Brain microvascular endothelial cell (primary cell): ENCODE data around the gene DAB2IP.

Experiments
- DNase-seq: peaks from one replicate; pipeline ENCODE4 v3.0.0-alpha.2; 2020
- H3K27ac ChIP-seq: fragments of 250-450 bp; sonication (Bioruptor Pico); 2 replicates; pipeline ENCODE4 v1.5.1; 2020; ENCODE audit warnings: mild to moderate bottlenecking, moderate library complexity
- H3K27me3 ChIP-seq: fragments of 250-450 bp; sonication (Bioruptor Pico); replicated peaks from 2 replicates; pipeline ENCODE4 v1.5.1; 2020; ENCODE audit warnings: mild to moderate bottlenecking
- H3K36me3 ChIP-seq: fragments of 250-450 bp; sonication (Bioruptor Pico); replicated peaks from 2 replicates; pipeline ENCODE4 v1.5.1; 2020; ENCODE audit warnings: mild to moderate bottlenecking
- H3K4me3 ChIP-seq: 2 replicates; pipeline ENCODE4 v1.5.1; 2011; ENCODE audit warnings: low read depth, mild to moderate bottlenecking, control low read depth, low read length, moderate library complexity
- CTCF ChIP-seq: IDR thresholded peaks from 2 replicates; pipeline ENCODE4 v1.5.1; 2011; ENCODE audit warnings: low read depth, mild to moderate bottlenecking, moderate library complexity, low read length, control low read depth, inconsistent platforms; ENCODE audit errors: missing control alignments
- in situ Hi-C: cut with HindIII; loops from 2 replicates; pipeline ENCODE4 v1.10.0; 2017; ENCODE audit warnings: low sequenced_read_pairs, low pct_ligation_motif_present

The DAB2IP gene

GRCh38 chr9:121662891-121663580 lies 11.6 kb downstream of the DAB2IP start:
- TF ChIP-seq CTCF: no peak
- Histone ChIP-seq H3K27me3 (peaks cover 6% of the 10 kb centered on the region), H3K4me3 (no peak overlapping the region), H3K27ac (no peak overlapping the region), H3K36me3 (no peaks in the 10 kb centered on the region)
- in situ Hi-C loops: no loop called here
- DNase-seq: no peak

- DNase-seq: no peak
- no peak overlapping the region for H3K27ac ChIP-seq
- no peaks in the 10 kb centered on the region for H3K36me3 ChIP-seq
- TF ChIP-seq CTCF: no peak
- H3K27me3 ChIP-seq: peaks cover 4% of the 10 kb centered on the region
- no peak overlapping the region for H3K4me3 ChIP-seq
- in situ Hi-C loops: no loop called here
Observed at GRCh38 chr9:121663591-121663990, 12.2 kb downstream of the DAB2IP start.

- Histone ChIP-seq H3K27me3 (no peaks in the 10 kb centered on the region), H3K27ac (no peak overlapping the region), H3K4me3 (no peak overlapping the region), H3K36me3 (no peaks in the 10 kb centered on the region)
- in situ Hi-C loops: no loop called here
- DNase-seq: no peak
- no peak for TF ChIP-seq CTCF
Observed at GRCh38 chr9:121666294-121666693, 14.9 kb downstream of the DAB2IP start.

- no peak for TF ChIP-seq CTCF
- in situ Hi-C loops: no loop called here
Observed at GRCh38 chr9:121667214-121667613, 15.8 kb downstream of the DAB2IP start.

GRCh38 chr9:121667890-121668289 lies 16.5 kb downstream of the DAB2IP start:
- H3K36me3 ChIP-seq: no peaks in the 10 kb centered on the region
- no peak for TF ChIP-seq CTCF
- H3K4me3 ChIP-seq: no peak overlapping the region
- in situ Hi-C loops: no loop called here
- H3K27ac ChIP-seq: no peak overlapping the region
- H3K27me3 ChIP-seq: no peaks in the 10 kb centered on the region
- DNase-seq: no peak

More at GRCh38 chr9:121667214-121667613, 15.8 kb downstream of the DAB2IP start:
- Histone ChIP-seq H3K27me3 (no peaks in the 10 kb centered on the region), H3K27ac (no peak overlapping the region), H3K36me3 (no peaks in the 10 kb centered on the region), H3K4me3 (no peak overlapping the region)
- no peak for DNase-seq

GRCh38 chr9:121670431-121670830 lies 19.0 kb downstream of the DAB2IP start:
- no peak for DNase-seq
- Histone ChIP-seq H3K27me3 (no peaks in the 10 kb centered on the region), H3K27ac (no peak overlapping the region), H3K4me3 (no peak overlapping the region), H3K36me3 (no peaks in the 10 kb centered on the region)
- no peak for TF ChIP-seq CTCF
- in situ Hi-C loops: no loop called here
